ENCODE results near the gene ABI3BP.

Gene ABI3BP

DNA sequence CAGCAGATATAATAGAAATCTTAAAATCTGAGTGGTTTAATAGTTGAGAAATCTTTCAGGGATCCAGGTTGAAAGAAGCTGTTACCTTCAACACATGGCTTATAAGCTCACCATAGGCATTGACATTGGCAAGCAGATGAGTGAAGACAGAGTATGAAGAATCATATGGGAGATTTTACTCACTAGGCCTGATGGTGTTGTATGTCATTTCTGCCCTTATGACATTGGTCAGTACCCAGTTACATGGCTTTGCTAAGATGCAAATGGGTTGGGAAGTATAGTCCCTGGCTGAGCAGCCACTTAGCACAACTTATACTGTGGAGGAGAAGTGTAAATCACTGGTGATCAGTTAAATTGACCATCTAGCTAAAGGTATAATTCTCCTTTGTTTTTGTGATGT lies 278.0 kb downstream of the ABI3BP start:
- DNase-seq: no peak

DNA sequence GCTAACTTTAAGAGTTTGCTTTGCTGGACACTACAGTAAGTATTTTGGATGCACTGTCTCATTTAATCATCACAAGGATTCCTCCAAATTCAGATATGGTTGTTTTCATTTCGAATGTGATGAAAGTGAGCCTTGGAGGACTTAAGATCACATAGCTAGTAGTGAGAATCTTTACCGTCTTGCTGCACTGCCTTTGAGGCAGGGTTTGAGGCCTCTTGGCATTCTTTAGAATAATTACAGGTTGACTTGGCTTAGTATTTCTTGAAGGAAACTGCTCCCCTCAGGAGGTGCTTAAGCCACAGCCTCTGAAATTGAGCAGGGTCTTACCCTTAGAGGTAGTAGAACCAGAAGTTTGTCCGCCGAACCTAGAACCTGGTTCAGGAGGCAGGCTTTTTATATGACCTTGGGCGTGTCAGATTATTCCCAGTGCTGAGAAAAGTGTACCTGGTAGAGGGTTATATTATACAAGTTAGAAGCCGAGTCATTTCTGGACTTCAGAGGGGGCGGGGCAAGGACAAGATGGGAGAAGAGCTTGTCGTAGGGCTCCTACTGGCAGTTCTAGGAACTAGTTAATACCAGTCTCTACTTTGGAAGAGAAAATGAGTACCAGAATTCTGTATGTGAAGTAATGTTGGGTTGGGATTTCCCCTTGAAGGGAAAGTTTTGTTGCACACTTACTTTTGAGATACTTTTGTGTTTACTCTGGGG lies 282.8 kb downstream of the ABI3BP start:
- DNase-seq: no peak

DNA sequence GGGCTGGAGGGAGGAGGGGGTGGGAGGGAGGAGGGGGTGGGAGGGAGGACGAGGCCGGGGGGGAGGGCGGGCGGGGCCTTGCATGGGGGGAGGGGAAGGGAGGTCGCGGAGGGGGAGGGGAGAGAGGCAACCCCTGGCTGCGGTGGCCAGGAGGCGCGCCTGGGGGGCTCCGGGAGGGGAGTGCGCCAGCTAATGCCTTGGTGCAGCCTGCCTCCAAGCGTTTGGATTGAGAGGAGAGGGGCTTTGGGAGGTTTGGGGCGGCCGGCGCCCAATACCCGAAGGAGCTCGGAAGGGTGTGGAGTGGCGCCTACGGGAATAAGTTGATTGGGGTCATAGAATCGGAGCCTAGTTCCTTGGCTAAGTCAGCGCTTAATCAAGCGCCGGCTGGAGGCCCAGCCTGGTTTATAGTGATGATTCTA lies 283.4 kb downstream of the ABI3BP start:
- no peak for DNase-seq

DNA sequence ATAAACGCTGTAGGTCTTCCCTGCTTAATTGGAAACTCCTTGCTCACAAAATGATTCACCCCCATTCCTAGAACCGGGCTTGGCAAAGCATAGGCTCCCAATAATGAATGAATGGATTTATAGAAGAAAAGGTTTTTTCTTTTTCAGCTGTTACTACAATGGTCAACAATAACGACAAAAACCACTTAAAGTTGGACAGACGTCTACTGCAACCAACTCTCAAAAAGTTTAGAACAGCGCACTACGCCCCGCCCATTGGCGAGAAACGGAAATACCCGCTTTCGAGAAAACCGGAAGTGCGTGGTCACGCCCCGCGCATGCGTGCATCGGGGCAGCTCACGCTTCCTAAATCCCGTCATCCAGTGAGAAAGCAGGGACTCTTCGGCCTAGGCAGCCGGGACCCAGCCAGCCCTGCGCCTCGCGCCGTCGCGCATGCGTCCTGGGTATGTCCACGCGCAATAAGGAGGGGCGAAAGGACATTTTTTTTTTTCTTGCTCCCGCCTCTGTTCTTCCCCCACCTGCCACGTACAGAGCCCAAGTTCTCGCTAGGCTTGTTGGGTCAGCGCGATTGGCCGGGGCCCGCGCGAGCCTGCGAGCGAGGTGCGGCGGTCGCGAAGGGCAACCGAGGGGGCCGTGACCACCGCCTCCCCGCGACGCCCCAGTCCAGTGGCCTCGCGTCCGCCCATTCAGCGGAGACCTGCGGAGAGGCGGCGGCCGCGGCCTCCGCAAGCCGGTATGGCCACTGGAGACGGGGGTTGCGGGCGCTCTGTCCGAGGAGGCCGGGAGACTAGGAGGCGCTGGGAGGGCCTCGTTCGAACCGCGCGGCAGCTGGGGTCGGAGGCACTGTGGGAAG lies 284.0 kb downstream of the ABI3BP start, which contains the start of gene TFG:
Gene TFG, plus strand, starts transcription at position 506 of the 853 bp plus-strand sequence. CDS start 4,192 bp downstream, outside the sequence.
- DNase-seq: peak; percentile 95

DNA sequence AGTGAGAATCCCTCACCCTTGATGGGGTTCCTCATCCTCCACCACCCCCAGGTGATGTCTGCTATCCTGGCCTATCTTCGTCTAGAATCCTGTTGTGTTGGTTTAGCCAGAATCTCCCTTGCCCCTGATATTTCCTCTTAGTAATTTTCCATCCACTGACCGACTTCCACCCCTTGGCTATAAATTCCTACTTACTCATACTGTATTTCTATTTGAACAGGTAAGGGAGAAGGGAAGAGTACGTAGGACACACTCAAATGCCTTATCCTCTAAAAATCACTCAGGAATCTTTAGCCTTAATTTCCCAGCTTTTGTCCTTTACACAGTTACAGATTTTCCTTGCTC lies 284.6 kb downstream of the ABI3BP start:
- DNase-seq: no peak

DNA sequence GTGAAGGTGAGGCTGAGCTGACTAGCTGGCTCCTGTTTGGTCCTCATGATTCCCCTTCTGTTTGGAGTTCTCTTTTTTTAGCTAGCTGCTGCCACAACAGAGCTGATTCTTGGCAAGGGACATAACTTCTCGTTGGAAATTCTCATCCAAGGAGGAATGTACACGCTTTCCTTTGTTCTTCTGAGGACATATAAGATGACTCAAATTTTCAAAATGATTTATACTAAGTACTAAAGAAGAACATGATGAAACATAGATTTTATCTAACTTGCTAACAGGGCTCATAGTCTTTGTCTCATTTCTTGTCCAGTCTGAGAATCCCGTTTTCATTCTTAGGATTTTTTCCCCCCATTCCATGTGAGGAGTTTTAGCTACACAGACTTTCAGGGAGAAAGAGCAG lies 286.9 kb downstream of the ABI3BP start:
- DNase-seq: no peak

DNA sequence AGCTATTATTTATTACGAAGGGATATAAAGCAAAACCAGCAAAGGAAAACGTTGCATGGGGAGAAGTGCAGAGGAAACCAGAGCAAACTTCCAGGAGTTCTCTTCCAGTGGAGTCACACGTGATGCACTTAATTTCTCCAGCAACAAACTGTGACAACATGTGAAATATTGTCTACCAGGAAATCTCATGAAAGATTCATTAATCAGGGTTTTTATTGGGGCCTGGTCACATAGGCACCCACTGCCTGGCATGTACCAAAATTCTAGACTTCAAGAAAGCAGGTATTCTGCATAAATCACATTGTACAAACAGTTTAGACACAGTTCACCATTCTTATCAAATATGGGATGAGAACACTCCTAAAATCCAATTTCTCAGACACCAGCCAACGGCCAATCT lies 289.4 kb downstream of the ABI3BP start:
- DNase-seq: no peak

DNA sequence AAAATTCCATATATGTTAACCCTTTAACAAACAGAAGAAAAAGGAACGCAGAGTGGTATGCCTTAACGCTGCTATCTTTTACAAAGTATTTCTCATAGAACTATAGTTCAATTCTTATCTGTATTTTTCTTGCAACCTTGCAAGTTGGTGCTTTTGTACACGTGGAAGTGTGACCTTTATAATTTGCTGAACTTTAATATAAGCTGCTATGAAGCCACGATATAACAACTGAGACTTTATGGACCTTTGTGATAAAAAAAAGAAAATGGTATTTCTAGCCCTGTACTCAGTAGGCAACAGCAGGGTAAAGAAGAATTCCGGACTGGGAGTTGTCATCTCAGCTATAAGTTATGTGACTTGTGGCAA lies 290.3 kb downstream of the ABI3BP start:
- DNase-seq: no peak

DNA sequence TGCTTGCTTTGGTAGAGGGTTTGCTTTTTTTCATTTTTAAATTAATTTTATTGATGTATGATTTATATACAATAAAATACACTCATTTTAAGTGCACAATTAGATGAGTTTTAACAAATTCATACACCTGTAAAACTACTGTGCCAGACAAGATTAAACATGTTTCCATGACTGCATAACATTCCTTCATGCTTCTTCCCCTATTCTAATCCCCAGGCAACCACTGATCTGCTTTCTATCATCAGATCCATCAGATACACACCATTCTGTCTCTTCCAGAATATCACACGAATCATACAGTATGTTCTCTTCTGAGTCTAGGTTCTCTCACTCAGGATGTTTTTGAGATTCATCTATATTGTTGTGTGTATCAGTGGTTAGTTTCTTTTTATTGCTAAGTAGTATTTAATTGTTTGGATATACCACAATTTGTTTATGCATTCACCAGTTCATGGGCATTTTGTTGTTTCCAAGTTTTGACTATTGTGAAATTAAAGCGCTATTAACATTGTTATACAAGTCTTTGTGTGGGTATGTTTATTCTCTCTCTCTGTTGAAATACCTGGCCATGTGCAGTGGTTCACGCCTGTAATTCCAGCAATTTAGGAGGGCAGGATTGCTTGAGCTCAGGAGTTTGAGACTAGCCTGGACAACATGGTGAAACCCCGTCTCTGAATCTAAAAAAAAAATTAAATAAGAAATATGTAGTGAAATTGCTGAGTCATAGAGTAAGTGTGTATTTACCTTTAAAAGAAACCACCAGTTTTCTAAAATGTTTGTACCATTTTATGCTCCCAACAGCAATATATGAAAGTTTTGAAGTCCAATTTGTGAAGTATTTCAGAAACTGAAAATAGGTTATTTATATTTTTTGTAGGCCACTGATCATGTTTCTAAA lies 290.9 kb downstream of the ABI3BP start:
- no peak for DNase-seq

DNA sequence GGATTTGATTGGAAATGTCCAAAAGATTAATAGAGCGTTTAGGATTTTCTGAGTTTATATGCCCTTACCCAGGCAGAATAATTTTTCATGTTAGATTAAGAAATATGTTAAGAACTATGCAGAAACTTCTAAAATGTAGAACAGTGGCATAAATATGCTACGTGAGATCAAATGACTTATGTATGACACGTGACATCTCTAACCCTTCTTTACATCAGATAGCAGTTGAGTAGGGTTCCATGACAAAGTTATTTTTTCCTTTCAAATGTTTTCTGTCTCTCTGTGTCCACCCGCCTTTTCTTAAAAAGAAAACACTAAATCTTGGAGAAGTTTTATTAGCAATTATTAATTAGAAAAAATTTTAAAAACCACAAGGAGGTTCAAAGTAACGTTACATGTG lies 292.5 kb downstream of the ABI3BP start:
- no peak for DNase-seq
